HG03095 (cell line): ENCODE data around the gene TBC1D3B.
"Not testable (repeated sequence)": the region's sequence is repeated elsewhere in the genome, so short reads cannot be mapped to it uniquely, and the experiment has no call there.

ENCODE experiments used
- ATAC-seq: cut with Tn5 transposase; IDR thresholded peaks from one replicate; pipeline ENCODE4 v1.9.1; 2021; ENCODE audit warnings: moderate library complexity; ENCODE audit not compliant: unreplicated experiment

TBC1D3B gene

DNA sequence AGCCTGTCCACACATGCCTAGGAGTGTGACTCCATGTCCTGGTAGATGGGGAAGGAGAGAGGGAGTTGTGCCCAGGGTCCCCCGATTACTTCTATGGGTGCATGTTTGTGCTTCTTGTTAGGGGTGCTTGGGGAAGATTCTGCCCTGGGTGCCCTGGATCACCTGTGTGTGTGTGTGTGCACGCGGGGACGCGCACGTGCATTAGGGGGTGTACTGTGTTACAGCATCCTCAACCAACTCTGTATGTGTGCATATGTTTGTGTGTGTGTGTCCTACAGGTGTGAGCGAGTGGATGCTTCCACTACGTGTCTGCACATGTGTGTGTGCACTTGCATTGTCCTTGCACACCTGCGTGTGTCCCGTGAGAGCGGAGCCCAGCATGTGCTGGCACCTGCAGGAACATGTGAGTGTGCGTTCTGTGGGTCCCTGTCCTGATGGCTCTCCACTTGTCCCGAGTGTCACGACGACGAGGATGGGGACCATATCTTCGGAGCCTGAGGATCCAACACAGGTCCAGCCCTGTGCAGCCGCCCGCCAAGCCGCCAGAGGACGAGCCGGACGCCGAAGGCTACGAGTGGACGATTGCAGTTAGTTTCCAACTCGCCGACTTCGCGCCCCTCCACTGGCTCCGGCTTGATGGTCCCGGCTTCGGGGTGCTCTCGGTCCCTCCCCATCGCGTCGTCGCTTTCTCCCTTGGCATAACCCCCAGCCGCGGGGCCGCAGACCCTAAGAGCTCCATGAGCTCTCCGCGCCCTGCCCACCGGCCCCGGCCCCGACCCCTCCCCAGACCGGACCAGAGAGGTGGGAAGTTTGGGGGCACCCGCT is 6.0 kb upstream of the TBC1D3B start:
- ATAC-seq, result no peak

DNA sequence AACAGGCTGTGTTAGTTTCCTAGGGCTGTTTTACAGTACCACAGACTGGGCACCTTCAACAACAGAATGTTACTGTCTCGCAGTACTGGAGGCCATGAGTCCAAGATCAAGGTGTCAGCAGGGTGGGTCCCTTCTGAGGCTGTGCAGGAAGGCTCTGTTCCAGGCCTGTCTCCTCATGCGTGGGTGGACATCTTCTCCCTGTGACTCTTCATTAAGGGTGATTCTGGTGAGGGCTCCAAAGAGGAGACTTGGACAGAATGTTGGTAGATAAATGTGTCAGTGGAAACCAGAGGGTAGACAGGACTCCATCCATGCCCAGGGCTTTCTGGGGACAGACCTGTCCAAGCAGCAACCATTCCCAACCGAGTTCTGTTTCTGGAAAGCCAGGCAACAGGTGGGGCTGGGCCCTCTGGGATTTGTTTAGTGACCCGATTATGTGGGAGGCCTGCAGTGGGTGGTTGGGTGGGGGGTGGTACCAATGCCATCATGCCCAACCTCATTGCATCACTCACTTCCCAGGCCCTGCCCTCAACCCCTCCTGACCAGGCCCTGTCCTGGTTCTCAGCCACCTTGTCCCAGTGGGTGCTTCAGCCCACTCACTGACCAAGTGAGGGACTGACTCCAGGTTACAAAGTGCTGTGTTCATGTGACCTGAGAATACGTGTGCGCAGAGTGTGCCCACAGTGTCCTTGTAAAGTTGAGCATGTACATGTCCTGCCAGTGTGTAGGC is 5.2 kb upstream of the TBC1D3B start:
- not testable (repeated sequence) for ATAC-seq

DNA sequence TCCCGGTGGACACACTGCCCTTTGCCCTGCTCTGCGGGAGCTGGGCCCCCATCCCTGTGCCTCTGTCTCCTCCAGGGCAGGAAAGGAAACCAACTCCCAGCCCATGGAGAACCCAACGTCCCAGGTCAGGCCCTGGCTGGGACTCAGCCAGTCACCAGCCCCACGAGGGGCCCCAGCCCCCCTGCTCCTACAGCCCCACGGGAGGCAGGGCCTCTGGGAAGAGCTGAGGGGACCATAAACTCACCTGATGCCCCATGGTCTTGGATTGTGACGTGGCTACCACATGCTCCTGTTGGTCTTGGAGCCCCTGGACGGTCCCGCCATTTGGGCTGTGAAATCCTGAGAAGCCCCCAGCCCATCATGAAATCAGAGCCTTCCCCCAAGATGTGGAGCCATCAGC is 7.6 kb downstream of the TBC1D3B start:
- ATAC-seq, result not testable (repeated sequence)

GRCh38 chr17:36153895-36154610 is 22.4 kb downstream of the TBC1D3B start:
- no peak for ATAC-seq

GRCh38 chr17:36152639-36153120 is 23.8 kb downstream of the TBC1D3B start:
- ATAC-seq, result no peak

- ATAC-seq, result no peak
Observed at GRCh38 chr17:36151891-36152638, 24.4 kb downstream of the TBC1D3B start.

GRCh38 chr17:36149296-36149820 is 27.1 kb downstream of the TBC1D3B start:
- ATAC-seq, result no peak

DNA sequence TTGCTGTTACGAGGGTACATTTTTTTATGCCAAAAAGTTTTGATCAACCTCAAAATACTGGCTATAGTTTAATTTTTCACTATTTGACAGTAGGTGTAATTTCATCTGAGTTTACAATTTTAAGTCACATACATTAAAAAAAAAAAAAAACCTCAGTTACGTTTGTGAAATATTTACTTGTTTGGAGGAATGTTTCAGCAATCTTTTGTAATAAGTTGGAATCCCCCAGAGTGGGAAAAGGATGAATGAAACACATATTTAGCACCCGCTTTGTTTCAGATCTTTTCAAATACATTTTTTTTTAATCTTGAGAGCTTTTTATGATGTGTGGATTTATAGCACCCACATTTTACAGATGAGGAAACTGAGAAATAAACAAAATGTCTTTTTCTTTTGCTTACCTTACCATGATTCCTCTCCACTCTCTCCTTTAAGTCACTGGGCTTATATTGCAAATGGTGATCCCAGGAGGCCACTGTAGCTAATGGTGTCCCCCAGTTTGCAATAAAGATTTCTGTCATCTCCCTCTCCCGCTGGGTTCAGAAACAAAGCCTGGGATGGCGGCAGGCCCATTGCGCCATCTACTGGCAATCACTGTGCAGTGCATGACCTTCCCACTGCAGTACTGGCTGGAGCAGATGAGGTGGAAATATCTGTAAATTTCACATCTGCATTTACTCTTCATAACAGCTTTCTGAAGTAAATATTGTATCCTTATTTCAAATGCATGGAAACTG is 27.7 kb downstream of the TBC1D3B start:
- ATAC-seq, result no peak

DNA sequence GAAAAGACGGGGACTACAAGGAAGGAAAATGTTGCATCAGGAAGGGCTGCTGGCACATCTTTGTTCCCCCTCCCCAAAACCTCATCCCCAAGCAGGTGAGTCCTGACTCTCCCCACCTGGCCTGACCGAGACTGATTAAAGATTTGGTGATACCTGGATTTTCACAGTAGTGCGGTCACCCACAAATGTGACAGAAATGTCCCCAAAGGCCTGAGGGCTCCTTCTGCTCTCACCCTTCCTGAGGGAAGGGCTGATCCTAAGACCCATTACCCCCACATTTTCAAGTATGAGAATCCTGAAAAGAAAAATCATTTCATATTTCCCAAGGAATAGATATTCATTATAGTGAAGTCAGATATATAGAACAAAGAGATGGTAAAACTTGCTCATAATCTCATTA is 28.8 kb downstream of the TBC1D3B start:
- no peak for ATAC-seq

DNA sequence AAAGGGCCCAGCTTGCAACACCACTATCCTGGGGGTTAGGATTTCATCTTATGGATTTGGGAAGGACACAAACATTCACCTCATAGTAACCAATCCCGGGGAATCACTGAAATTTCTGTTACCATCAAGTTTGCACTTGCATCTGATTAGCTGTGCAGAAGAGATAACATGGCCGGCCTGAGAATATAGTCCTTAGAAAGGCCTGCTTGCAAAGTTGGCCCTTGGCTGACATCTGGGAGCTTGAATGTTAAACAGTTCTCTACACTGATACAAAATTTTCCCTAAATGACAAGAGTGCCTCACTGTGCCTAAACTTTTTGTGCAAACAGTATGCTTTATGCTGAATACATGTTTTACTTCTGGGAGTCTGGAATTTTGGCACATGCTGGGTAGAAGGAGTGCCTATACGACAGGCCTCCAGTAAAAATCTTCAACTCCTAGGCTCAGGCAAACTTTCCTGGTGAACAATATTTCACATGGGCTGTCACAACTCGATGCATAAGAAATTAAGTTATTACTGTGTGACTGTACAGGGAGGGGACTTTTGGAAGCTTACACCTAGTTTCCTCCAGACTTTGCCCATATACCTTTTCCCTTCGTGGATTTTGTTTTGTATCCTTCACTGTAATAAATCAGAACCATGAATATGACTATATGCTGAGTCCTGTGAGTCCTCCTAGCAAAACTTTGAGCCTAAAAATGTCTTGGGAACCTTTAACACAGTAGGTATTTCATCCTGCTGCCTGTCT is 31.3 kb downstream of the TBC1D3B start:
- no peak for ATAC-seq

GRCh38 chr17:36144014-36144413 is 32.4 kb downstream of the TBC1D3B start:
- ATAC-seq, result no peak

DNA sequence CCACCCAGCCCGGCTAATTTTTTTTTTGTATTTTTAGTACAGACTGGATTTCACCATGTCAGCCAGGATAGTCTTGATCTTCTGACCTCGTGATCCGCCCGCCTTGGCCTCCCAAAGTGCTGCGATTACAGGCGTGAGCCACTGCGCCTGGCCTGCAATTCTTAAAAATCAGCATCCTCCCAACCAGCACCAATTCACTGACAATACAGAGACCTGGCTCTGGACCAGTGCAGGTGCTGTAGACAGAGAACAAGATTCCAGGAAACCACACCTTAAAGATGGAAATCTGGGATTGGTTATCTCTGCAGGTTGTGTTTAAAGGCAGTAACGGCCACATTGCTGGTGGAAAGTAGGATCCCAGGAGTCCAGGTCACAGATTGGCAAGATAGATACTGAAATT is 33.6 kb downstream of the TBC1D3B start:
- no peak for ATAC-seq

GRCh38 chr17:36142235-36142634 is 34.2 kb downstream of the TBC1D3B start:
- ATAC-seq, result no peak

- no peak for ATAC-seq
Observed at GRCh38 chr17:36136439-36136838, 40.0 kb downstream of the TBC1D3B start.

DNA sequence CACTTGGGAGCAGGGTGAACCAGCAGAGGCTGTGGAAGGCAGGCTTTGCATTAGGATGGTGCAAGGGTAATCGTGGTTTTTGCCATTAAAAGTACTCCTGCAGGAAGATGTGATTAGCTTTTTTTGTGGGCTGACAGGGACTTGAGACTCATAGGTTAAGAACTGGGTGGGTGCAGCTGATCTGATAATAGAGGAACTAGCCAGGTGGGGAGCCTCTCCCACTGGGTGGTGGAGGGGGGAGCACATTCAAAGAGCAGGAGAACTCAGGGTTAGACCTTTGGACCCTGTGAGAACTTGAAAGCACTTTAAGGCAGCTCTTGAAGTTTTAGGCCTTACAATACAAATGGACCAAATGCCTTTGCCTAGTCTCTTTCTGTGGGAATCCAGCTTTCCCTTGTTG is 40.4 kb downstream of the TBC1D3B start:
- ATAC-seq, result no peak

- ATAC-seq, result no peak
Observed at GRCh38 chr17:36135465-36135864, 41.0 kb downstream of the TBC1D3B start.

- ATAC-seq, result no peak
Observed at GRCh38 chr17:36133602-36134236, 42.7 kb downstream of the TBC1D3B start.

DNA sequence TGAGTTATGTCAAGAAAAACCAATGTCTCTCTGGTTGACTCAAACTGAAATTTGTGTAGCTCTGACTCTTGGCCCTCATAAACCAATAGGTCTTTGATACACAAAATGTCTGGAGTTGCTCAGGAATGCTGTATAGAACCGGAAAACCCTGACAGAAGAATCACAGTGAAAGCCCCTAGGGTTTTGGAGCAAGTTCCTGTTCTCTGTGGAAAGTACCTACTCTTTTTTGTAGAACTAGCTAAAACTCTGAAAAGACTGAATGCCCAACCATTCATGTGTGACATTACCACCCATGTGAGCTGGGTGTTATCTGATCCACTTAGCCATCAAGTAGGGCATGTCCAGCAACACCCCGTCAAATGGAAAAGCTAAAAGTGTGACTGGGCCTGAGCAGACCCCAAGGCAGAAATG is 44.0 kb downstream of the TBC1D3B start:
- ATAC-seq, result no peak

DNA sequence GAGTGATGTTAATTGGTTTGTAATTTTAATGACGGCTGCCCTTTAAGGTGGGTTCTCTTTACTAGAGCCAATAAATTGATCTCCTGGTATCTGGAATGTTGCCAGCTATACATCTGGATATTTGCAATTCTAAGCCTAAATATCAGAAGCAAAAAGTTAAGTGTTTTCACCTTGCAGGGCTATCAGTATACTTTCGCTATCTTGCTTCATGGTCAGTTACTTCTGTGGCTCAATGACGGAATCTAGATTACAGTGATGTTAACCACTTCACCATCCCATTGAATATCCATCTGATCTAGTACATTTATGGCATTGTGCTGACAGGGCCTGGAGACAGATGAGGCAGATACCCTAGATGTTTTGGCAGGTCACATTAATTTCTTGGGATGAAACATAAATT is 44.5 kb downstream of the TBC1D3B start:
- no peak for ATAC-seq
